Karpas-422 (cell line): ENCODE data around the gene WDR46. TPM values are rescaled to one million over a fixed set of nuclear protein-coding genes. Genes with fewer than 3 reads are reported as not detected.
"Not testable (repeated sequence)": the region's sequence is repeated elsewhere in the genome, so short reads cannot be mapped to it uniquely, and the experiment has no call there.

Source experiments
- DNase-seq: peaks from one replicate; pipeline ENCODE4 v3.0.0-alpha.2; 2015
- H2AFZ ChIP-seq: fragments of 200-600 bp; sonication (generic); 2 replicates; pipeline ENCODE4 v1.6.1; 2014; ENCODE audit warnings: antibody characterized with exemption, low read length, mixed read lengths
- H3K27ac ChIP-seq: fragments of 200-600 bp; sonication (generic); 2 replicates; pipeline ENCODE4 v1.5.1; 2014; ENCODE audit warnings: mild to moderate bottlenecking, low read length, moderate library complexity
- H3K27me3 ChIP-seq: fragments of 200-600 bp; sonication (generic); 2 replicates; pipeline ENCODE4 v1.6.1; 2014; ENCODE audit warnings: low read length, mixed read lengths
- H3K36me3 ChIP-seq: fragments of 200-600 bp; sonication (generic); 2 replicates; pipeline ENCODE4 v1.6.1; 2014; ENCODE audit warnings: low read length, mixed read lengths; ENCODE audit not compliant: insufficient read depth
- H3K4me1 ChIP-seq: fragments of 200-600 bp; sonication (generic); 2 replicates; pipeline ENCODE4 v1.6.1; 2014; ENCODE audit warnings: mild to moderate bottlenecking, low read length, mixed read lengths
- H3K4me2 ChIP-seq: fragments of 200-600 bp; sonication (generic); 2 replicates; pipeline ENCODE4 v1.6.1; 2014; ENCODE audit warnings: low read length, low read depth, mild to moderate bottlenecking; ENCODE audit not compliant: poor library complexity, severe bottlenecking
- H3K4me3 ChIP-seq: fragments of 200-600 bp; sonication (generic); 2 replicates; pipeline ENCODE4 v1.5.1; 2014; ENCODE audit warnings: mild to moderate bottlenecking, antibody characterized with exemption, low read length, mixed read lengths
- H3K79me2 ChIP-seq: fragments of 200-600 bp; sonication (generic); 2 replicates; pipeline ENCODE4 v1.6.1; 2014; ENCODE audit warnings: mild to moderate bottlenecking, low read length, mixed read lengths
- H3K9ac ChIP-seq: fragments of 200-600 bp; sonication (generic); 2 replicates; pipeline ENCODE4 v1.6.0; 2014; ENCODE audit warnings: low read length
- H3K9me2 ChIP-seq: fragments of 200-600 bp; sonication (generic), shearing (Covaris generic); replicated peaks from 2 replicates; pipeline ENCODE4 v1.6.0; 2014; ENCODE audit warnings: mild to moderate bottlenecking, low read length, moderate library complexity; ENCODE audit not compliant: insufficient read depth
- H3K9me3 ChIP-seq: fragments of 300-700, 200-600 bp; sonication (generic); 2 replicates; pipeline ENCODE4 v1.6.1; 2014; ENCODE audit warnings: low read length, mixed read lengths
- H4K20me1 ChIP-seq: fragments of 200-600 bp; sonication (generic); 2 replicates; pipeline ENCODE4 v1.6.1; 2014; ENCODE audit warnings: mild to moderate bottlenecking, antibody characterized with exemption, low read length, low read depth; ENCODE audit not compliant: insufficient read depth
- total RNA-seq: library from RNA; depleted of rRNA; stranded (reverse); fragments of >200 nt; shearing (Covaris generic); gene quantifications from 2 replicates; pipeline ENCODE4 v1.2.3, GENCODE V29; 2014; ENCODE audit warnings: low replicate concordance

WDR46 gene
- total RNA-seq, 1 experiment from 2014 or later = 59.6 TPM

- Histone ChIP-seq H3K4me2 (peak overlapping the region; percentile 90), H2AFZ (no peak overlapping the region), H3K9ac (peak overlapping the region; percentile 91), H3K27ac (peak overlapping the region; percentile 93), H3K27me3 (no peaks in the 10 kb centered on the region), H4K20me1 (peaks cover 27% of the 10 kb centered on the region), H3K9me3 (no peaks in the 10 kb centered on the region), H3K4me1 (peaks cover 60% of the 10 kb centered on the region), H3K9me2 (no peaks in the 10 kb centered on the region), H3K4me3 (peak overlapping the region; percentile 80; the same call in 1 of the 2 replicates), H3K79me2 (peaks cover 18% of the 10 kb centered on the region), H3K36me3 (peaks cover 30% of the 10 kb centered on the region)
- DNase-seq = peak; percentile 47
Observed at GRCh38 chr6:33278392-33278741, 10.7 kb downstream of the WDR46 start.

- Histone ChIP-seq H2AFZ (no peak overlapping the region), H3K4me2 (peak overlapping the region; percentile 90), H3K9ac (peak overlapping the region; percentile 91), H3K4me1 (peaks cover 65% of the 10 kb centered on the region), H3K4me3 (peak overlapping the region; percentile 80), H3K79me2 (peaks cover 24% of the 10 kb centered on the region), H3K27ac (peak overlapping the region; percentile 93), H3K27me3 (no peaks in the 10 kb centered on the region), H4K20me1 (peaks cover 32% of the 10 kb centered on the region), H3K9me2 (no peaks in the 10 kb centered on the region), H3K36me3 (peaks cover 35% of the 10 kb centered on the region), H3K9me3 (no peaks in the 10 kb centered on the region)
- peak; percentile 87 for DNase-seq
Observed at GRCh38 chr6:33277663-33278391, 11.2 kb downstream of the WDR46 start.

GRCh38 chr6:33276864-33277662 is 12.0 kb downstream of the WDR46 start, which contains the start of gene B3GALT4:
TSS of gene B3GALT4 (plus strand) at chr6:33277123. CDS start at chr6:33277420, 297 bp downstream.
- Histone ChIP-seq H3K9me2 (no peaks in the 10 kb centered on the region), H3K4me3 (peak within 1 kb of the TSS; percentile 80), H2AFZ (no peak within 1 kb of the TSS), H3K4me1 (peaks cover 66% of the 10 kb centered on the region), H3K27ac (peak within 1 kb of the TSS; percentile 93), H3K36me3 (peaks cover 43% of the 10 kb centered on the region), H3K27me3 (no peaks in the 10 kb centered on the region), H3K9ac (peak within 1 kb of the TSS; percentile 91), H3K4me2 (peak within 1 kb of the TSS; percentile 90), H3K9me3 (no peaks in the 10 kb centered on the region), H4K20me1 (peaks cover 40% of the 10 kb centered on the region), H3K79me2 (peaks cover 31% of the 10 kb centered on the region)
- peak; percentile 95 for DNase-seq

GRCh38 chr6:33276581-33276863 is 12.5 kb downstream of the WDR46 start:
- H3K4me2 ChIP-seq = peak overlapping the region; percentile 90
- H3K4me1 ChIP-seq = peaks cover 66% of the 10 kb centered on the region
- peaks cover 33% of the 10 kb centered on the region for H3K79me2 ChIP-seq
- H3K4me3 ChIP-seq = peak overlapping the region; percentile 80
- peaks cover 40% of the 10 kb centered on the region for H4K20me1 ChIP-seq
- peak overlapping the region; percentile 91 for H3K9ac ChIP-seq
- H3K9me3 ChIP-seq = no peaks in the 10 kb centered on the region
- no peaks in the 10 kb centered on the region for H3K9me2 ChIP-seq
- peaks cover 43% of the 10 kb centered on the region for H3K36me3 ChIP-seq
- H2AFZ ChIP-seq = no peak overlapping the region
- H3K27me3 ChIP-seq = no peaks in the 10 kb centered on the region
- peak overlapping the region; percentile 93 for H3K27ac ChIP-seq
- DNase-seq = no peak

GRCh38 chr6:33275795-33276580 is 13.1 kb downstream of the WDR46 start:
- Histone ChIP-seq H3K27ac (peak overlapping the region; percentile 93), H3K9ac (peak overlapping the region; percentile 91), H3K4me2 (peak overlapping the region; percentile 90), H3K4me1 (peaks cover 67% of the 10 kb centered on the region), H4K20me1 (peaks cover 40% of the 10 kb centered on the region), H3K4me3 (peak overlapping the region; percentile 80), H3K36me3 (peaks cover 43% of the 10 kb centered on the region), H3K79me2 (peaks cover 37% of the 10 kb centered on the region)
- not testable (repeated sequence) for H3K27me3 ChIP-seq, H3K9me3 ChIP-seq, H3K9me2 ChIP-seq, H2AFZ ChIP-seq
- DNase-seq = peak; percentile 56

GRCh38 chr6:33273924-33274902 is 14.8 kb downstream of the WDR46 start:
- Histone ChIP-seq H3K27me3 (no peaks in the 10 kb centered on the region), H3K27ac (peak overlapping the region; percentile 83), H3K4me1 (peaks cover 78% of the 10 kb centered on the region), H3K9me3 (no peaks in the 10 kb centered on the region), H2AFZ (no peak overlapping the region), H3K9ac (peak overlapping the region; percentile 91), H3K4me3 (peak overlapping the region; percentile 80), H4K20me1 (peaks cover 40% of the 10 kb centered on the region), H3K4me2 (peak overlapping the region; percentile 90), H3K36me3 (peaks cover 41% of the 10 kb centered on the region), H3K79me2 (peaks cover 52% of the 10 kb centered on the region), H3K9me2 (no peaks in the 10 kb centered on the region)
- peak; percentile 81 for DNase-seq

GRCh38 chr6:33273129-33273923 is 15.7 kb downstream of the WDR46 start:
- Histone ChIP-seq H3K79me2 (peaks cover 52% of the 10 kb centered on the region), H3K4me3 (peak overlapping the region; percentile 80), H3K9me3 (no peaks in the 10 kb centered on the region), H3K9ac (peak overlapping the region; percentile 91), H3K27me3 (no peaks in the 10 kb centered on the region), H3K36me3 (peaks cover 38% of the 10 kb centered on the region), H4K20me1 (peaks cover 40% of the 10 kb centered on the region), H3K9me2 (no peaks in the 10 kb centered on the region), H2AFZ (no peak overlapping the region), H3K4me1 (peaks cover 69% of the 10 kb centered on the region), H3K4me2 (peak overlapping the region; percentile 90), H3K27ac (peak overlapping the region; percentile 83)
- peak; percentile 49 for DNase-seq
